HG03103 (cell line): ENCODE results near the gene SUN5.
"Not testable (repeated sequence)": the region's sequence is repeated elsewhere in the genome, so short reads cannot be mapped to it uniquely, and the experiment has no call there.

Source experiments
- ATAC-seq: cut with Tn5 transposase; IDR thresholded peaks from one replicate; pipeline ENCODE4 v1.9.1; 2021; ENCODE audit warnings: low read depth; ENCODE audit not compliant: unreplicated experiment

The SUN5 gene

DNA sequence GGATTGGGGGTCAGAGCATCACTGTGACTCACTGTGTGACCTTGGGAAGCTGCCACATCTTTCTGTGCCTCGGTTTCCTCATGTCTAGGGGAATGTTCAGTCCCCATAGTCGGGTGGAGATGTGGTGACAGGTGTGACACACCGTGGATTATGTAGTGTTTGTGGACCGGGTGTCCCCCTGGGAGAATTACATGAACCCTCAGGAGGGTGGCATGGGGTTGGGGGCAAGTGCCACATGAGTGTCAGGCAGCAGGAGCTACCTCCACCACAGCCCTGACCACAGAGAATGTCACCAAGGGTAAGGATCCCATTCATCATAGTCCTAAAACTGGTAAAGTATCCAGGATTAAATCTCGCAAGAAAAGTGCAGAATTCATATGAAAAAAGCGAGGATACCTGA is 23.2 kb downstream of the SUN5 start:
- no peak for ATAC-seq

DNA sequence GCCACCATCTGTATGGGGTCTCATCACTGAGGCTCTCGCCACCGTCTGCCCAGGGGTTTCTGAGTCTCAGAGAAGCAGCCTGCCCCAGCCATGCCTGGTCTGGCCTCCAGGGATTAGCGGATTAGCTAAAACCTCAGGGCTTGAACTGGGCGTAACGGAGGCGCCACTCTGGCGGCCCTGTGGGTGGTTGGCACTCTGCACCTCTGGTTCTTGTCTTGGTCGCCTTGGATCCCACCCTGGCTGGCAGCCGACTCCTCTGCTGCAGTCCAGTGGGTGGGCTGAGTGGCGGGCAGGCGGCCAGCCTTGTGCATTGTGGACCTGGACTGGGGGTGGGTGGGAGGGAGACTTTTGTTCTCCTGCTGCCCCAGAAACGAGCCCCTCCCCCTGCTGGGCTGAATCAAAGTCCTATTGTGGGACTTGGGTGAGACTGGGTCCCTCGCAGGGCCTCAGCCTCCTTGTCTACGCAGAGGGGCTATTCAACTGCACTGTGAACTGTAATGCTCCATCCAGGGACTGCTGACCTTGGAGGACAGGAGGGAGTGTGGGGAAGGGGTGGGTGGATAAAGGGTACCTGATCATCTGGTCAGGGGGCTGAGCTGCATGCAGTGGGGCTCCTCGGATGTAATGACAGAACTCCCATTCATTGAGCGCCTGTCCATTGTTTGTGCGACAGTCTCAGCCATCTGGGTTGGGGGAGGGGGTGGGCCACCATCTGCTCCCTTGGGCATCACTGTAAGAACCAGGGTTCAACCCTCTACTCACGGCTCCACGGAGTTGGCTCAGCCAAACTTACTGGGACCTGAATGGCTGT is 23.9 kb downstream of the SUN5 start:
- no peak for ATAC-seq

DNA sequence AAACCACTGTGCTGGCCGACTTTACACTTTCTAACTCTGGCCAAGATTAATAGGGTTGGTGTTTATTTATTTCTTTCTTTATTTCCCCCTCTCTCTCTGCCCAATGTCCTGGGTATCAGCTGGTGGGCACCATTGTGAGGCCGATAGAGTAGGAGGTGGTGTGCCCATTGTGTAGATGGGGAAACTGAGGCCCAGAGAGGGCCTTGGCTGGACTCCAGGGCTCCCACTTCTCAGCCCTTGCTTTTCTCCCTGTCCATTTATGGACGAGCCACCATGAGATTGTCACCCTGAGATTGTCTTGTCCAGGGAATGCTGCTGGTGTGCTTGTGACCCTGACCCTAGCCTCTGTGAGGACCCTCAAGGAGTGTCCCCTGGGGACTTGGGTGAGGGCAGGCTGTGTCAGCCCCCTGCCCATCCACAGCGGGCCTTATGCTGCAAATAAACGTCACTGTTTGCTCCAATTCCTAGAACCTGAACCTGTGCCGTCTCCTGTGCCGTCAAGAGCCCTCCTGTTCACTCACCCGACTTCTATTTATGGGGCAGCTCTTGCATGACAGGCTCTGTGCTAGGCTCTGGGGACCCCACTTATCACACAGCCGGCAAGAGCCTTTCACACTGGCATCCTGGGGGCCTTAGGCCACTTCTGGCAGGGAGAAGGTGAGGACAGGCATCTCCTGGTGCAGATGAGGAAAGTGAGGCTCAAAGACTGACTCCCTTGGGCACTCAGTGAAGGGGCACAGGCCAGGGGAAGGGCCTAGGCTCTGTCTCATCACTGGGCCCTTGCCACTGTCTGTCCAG is 24.8 kb downstream of the SUN5 start:
- ATAC-seq: no peak

DNA sequence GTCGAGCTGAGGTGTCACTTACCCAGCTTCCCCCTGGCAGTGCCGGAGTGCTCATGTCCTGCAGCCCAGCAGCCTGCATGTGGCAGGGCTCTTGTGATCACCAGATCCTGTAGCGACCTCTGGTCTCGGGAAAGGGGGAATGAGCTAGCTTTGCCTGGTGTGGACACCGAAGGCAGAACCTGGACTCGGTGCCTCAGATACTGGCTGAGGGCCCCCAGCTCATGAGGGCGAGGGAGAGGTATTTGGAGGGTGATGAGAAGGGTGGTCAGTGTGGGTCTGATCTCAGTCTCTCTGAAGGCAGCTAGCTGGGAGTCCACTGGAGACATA is 26.3 kb downstream of the SUN5 start:
- no peak for ATAC-seq

DNA sequence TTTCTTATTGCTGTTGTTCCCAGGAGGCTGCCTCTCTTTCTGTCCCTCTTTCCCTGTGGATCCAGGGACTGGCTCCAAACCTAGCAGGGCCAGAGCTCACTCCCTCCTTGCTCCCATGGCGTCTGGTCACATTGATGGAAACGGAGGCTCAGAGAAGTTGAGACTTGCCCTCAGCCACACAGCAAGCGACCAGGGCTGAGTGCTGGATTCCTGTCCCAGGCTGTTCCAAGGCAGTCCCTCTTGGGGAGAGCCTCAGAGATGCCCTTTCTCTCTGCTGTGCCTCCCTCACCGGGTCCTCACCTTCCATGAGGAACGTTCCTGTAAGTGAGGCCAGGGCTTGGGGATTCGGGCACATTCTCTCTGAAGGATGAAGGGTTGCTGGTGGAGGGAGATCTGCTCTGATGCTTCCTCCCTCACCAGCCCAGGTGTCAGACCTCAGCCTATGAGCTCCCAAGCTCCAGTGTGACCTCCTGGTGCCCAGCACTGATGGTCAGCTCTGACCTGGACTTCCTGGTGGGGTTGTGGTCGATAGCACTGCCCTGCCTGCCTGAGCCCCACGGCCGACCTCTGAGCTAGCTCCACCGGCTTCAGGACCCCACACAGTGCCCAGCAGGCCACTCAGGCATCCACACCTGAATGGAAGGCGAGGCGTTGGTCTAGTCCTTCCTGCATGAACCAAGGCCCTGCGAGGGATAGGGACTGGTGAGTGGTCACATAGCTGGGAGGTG is 26.8 kb downstream of the SUN5 start:
- ATAC-seq: no peak

DNA sequence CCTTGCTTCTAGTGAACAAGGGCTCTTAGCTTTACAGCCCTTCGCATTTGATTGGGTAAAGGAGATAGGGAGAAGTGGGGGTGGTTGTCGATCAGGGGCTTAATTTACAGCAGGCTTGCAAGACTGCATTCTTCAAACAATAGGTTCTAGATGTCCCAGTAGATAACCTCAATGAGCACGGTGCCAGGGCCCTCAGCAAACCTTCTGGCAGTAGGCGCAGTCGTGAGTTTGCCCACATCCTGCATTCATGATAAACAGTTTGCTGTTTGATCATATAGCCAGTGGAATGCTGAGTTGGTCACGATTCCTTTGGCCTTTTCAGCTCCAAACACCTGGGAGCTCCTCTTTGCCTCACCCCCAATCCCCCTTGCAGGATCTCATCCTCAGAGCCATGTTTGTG is 27.5 kb downstream of the SUN5 start:
- ATAC-seq: no peak

DNA sequence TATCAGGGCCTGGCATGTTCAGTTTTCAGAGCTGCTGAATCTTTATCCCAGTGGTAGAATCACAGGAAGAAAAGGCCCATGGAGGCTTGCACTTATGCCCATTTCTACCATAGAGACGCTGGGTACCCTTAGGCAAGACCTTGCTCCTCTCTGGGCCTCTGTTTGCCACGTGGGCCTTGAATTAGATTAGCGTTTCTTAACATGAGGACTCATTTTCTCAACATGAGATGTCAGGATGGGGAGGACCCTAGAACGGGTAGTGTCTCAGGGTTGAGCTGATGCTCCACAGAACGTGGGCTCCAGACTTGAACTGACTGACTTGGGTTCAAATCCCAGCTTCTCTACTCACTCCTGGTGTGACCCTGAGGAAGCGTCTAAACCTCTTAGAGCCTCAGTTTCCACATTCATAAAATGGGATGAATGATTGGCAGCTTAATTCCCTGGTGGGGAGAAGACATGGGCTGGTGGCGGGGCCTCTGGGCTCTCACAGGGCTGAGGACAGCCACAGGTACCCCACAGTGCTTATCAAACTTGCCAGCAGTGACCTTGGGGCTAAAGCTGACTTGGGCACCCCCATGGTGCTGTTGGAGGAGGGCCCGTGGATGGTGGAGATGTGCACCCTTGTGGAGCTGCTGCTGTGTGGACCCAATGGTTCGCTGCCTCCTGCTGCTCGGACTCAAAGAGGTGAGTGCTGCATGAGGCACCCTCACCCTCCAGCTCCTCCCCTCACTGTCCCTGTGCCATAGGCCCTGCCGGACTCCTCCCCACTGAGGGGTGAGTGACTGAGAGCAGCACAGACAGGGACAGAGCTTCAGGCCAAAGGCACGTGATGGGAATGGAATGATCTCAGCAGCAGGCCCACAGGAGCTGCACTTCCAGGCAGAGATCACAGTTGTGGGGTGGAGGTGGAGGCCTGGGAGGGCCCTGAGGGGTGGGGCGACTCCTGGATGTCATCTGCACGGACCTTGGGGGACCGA is 28.2 kb downstream of the SUN5 start:
- ATAC-seq: no peak

DNA sequence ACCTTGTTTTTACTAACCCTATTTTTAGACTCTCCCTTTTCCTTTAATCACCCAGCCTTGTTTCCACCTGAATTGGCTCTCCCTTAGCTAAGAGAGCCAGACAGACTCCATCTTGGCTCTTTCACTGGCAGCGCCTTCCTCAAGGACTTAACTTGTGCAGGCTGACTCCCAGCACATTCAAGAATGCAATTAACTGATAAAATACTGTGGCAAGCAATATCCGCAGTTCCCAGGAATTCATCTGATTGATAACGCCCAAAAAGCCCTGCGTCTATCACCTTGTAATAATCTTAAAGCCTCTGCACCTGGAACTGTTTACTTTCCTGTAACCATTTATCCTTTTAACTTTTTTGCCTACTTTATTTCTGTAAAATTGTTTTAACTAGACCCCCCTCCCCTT is 29.1 kb downstream of the SUN5 start:
- not testable (repeated sequence) for ATAC-seq

DNA sequence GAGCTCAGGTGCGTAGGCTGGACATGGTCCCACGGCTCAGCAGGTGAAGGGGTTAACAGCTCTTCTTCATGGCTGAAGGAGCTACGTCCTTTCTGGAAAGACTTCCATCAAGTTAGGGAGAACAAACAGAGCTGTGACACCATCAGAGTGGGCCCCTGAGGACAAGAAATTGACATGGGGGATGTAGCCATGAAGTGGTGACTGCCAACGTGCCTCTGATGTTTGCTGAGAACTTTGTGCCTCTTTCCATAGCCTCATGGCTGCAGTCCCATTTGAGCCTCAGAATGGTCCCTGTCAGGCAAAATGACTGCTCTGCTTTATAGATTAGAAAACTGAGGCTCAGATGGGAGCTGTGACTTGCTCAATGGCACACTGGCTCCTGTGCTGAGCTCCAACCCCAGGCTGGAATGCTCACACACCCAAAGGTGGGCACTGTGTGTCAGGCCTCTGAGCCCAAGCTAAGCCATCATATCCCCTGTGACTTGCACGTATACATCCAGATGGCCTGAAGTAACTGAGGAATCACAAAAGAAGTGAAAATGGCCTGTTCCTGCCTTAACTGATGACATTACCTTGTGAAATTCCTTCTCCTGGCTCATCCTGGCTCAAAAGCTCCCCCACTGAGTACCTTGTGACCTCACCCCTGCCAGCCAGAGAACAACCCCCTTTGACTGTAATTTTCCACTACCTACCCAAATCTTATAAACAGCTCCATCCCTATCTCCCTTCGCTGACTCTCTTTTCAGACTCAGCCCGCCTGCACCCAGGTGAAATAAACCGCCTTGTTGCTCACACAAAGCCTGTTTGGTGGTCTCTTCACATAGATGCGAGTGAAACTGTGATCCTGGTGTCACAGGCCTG is 29.8 kb downstream of the SUN5 start:
- ATAC-seq: not testable (repeated sequence)

DNA sequence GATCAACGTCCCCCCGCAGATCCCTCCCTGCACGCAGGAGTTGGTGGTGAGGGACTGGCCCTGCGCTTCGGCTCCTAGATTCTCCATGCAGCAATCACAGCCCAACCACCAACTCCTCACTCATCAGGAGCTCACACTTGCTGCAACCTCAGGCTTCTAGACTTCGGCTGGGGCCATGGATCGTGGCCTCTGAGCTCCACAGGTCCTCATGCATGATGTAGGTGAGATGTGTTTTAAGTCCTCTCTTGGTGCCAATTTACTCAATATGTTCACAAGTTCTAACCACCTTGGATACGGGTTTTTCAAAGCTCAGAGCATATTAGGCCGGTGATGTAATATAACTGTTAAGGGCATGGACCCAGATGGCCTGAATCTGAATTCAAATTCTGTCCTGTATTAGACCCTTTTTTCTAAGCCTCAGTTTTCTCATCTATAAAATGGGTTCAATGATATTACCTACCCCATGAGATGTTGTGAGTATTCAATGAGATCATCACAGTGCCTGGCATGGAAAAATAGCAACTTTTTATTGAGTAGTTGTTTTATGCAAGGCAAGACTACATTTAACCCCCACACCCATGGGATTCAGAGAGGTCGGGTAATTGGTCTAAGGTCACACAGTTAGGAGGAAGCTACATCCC is 31.0 kb downstream of the SUN5 start:
- no peak for ATAC-seq

DNA sequence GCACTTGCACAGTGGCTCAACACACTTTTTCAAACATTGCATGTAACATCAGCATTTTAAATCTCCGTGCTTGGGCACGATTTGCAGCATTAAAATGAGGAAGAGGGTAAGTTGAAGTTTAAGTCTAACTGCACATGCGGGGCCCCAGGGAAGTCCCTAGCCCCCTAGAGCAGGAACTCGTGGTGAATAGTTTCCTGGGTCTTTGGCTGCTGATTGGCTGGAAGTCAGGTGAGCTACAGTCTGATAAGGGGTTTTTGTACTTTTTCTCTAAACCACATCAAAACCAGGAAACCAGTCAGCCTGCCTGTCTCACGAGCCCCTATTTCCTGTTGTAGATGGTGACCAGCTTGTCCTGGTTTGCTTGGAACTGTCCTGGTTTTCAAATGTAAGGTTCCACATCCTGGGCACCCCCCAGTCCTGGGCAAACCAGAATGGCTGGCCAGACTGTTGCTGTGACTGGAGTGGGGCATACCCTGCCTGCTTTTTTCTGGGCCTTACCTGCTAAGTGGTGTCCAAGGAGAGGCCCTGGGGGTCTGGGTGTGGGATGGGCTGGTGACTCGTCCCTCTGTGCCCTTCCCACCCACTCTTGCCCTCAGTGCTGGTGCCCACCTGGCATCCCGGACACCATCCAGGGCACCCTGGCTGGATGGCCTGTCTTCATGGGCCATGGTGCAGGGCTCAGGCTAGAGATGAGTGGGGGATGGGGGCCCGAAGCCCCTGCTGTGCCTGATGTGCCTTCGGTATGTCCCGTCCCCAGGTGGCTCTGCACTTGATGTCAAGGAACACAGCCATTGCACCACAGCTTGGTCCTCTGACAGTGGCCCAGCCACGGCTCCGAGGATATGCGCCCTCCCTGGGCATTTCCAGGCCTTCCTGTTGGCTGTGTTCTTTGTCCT is 31.8 kb downstream of the SUN5 start:
- peak; percentile 86 for ATAC-seq

DNA sequence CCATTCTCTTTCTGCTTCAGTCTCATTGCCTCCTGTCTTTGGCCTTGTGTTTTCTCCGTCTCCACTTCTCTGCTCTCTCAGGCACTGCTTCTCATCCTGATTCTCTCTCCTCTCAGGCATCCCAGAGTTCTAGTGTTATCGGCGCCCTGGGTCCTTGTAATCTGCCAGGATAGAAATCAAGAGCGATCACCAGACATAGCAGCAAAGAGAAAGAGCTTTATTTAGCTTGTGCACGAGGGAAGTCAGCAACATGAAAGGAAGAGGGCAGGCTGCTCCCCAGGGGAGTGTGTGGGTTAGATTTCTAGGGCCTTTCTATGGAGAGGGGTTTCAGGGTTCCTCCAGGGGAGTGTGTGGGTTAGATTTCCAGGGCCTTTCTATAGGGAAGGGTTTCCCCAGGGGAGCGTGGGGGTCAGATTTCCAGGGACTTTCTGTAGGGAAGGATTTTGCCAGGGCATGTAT is 32.5 kb downstream of the SUN5 start:
- peak; percentile 8 for ATAC-seq

DNA sequence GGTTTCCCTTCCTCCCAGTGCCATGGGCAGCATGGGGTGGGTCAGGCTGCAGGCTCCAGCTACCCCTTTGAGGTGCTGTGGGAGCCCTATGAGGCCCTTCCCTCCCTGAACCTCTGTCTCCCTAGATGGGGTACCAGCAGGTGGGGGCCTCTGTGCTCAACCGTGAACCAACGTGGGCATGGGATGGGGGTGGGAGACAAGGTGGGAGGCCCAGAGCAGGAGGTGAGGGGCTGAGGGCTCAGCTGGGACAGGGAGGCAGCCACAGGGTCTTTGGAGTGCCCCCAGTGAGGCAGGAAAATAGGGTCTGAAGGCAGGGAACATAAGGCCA is 33.3 kb downstream of the SUN5 start:
- ATAC-seq: no peak

DNA sequence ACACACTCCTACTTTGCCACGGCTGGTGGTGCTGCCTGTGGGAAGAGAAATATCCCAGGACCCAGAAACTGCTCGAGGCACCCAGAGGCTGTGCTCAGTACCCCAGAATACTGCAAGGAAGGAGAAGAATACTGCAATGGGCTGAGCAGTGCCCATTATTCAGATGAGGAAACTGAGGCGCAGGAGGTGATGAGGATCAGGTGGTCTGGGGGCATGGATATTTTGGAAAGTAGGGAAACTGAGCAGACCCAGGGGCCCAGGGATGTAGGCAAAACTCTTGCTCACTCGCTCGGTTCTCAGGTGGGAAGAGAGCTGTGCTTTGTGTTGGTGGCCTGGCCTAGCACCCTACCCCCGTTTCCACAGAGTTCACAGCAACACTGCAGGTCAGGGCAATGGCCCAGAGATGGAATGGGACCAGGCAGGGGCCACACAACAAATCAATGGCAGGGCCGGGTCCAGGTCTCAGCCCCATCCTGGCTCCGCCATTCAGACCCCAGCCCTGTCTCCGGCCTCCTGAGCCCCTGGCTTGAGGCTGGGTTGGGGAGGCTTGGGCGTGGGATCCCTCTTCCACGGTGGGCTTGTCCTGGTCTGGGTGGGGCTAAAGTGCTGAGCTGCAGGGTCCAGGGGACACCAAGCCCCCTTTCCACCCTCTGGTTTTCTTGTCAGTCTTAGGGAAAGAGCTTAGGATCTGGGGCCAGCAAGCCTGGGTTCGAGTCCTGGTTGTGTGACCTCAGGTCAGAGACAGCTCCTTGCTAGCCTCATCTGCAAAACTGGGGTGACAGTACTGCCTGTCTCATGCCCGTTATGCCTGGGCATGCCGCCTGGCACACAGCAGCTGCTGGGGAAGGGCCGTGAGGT is 33.9 kb downstream of the SUN5 start:
- no peak for ATAC-seq

DNA sequence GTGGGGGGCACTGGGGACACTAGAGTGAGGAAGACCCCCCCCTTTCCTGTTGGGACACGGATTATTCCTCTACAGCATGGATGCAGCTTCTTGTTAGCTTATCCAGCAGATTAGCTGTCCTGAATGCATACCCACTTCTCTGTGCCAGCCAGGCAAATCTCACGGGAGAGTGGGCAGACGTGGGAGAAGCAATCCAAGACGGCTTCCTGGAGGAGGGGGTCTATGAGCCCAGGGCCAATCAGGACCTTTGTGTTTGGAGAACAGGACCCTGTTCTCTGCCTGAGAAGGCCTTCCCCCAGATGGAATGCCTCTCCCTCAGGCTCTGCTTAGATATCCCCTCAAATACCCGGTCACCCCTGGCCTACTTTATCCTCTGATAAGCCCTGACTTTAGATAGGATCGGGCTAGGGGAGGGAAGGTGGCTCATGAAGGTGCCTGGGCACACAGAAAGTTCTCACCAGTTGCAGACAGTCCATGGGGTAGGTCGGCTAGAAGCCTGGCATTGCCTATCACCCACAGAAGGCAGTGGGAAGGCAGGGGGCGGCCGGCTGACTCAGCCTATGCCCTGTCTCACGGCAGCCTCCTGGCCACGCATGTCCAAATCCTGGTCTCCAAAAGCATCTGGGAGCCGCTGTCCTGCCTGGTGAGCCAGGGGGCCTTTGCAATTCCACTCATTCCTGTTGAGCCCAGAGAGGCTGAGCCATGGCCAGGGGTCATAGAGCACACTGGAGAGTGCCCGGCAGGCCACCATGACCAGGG is 34.7 kb downstream of the SUN5 start:
- no peak for ATAC-seq

DNA sequence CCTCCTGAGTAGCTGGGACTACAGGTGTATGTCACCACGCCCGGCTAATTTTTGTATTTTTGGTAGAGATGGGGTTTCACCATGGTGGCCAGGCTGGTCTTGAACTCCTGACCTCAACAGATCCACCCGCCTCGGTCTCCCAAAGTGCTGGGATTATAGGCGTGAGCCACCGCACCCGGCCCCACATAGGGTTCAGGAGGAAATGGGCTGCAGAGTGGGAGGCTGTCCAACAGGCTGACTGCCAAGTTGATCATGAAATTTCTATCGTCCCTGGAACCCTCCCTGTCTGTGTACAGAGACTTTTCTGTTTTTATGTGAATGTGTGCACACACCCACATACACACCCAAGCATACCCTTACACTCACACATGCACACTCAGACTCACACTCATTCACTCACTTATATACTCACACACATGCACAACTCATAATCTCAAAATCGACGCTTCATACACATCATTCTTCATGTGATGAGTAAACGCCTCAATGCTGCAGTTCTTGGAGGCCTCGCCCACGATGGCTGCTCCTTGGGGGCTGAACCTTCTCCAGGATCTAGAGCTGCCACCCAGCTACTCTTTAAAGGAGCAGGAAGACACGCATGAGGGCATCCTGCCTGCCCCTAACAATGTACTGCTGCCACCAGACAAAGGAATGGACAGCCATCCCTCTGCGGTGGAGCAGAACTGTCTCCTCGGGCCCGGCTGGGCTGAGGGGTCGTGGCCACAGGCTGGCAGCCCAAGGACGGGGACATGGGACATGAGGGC is 35.6 kb downstream of the SUN5 start:
- no peak for ATAC-seq
